NCI-H82 treated with DMSO at 0.1 percent for 48 hours (cell line): Measurements from ENCODE around the gene SH2D2A.
A peak's percentile ranks its signal among the peaks of the same experiment; 100 is the strongest.

Source experiments
- DNase-seq: peaks from one replicate; lab custom pipeline; 2025; ENCODE audit not compliant: unreplicated experiment; lab: John Stamatoyannopoulos, UW

The SH2D2A gene

DNA sequence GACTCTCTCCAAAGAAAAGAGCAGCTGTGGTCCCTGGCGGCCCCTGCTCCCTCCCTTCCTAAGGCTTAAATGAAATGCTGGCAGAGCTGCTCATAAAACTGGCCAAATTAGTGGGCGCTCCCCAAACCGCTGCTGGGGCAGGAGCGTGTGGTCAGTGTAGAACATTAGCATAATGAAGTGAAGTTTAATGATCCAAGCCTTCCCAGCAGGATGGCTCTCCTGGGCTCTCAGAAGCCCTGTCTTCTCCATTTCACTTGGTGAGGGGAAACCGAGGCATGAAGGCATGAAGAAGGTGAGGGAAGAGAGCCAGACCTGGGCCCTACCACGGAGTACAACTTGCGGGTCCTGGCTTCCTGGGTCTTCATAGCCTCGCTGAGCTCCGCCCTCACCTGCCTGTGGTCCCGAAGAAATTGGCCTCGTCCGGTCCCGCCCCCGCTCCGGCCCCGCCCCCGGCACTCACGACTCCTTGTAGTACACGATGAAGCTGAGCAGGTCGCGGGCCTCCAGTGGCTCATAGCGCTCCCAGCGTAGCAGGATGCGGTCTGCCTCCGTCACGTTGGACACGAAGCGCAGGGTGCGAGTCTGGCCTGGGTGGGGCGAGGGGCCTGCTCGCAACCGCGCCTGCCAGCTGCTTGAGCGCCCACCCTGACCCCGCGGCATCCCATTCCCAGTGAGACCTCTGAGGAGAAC, 32.0 kb upstream of the SH2D2A start:
- DNase-seq: no peak

DNA sequence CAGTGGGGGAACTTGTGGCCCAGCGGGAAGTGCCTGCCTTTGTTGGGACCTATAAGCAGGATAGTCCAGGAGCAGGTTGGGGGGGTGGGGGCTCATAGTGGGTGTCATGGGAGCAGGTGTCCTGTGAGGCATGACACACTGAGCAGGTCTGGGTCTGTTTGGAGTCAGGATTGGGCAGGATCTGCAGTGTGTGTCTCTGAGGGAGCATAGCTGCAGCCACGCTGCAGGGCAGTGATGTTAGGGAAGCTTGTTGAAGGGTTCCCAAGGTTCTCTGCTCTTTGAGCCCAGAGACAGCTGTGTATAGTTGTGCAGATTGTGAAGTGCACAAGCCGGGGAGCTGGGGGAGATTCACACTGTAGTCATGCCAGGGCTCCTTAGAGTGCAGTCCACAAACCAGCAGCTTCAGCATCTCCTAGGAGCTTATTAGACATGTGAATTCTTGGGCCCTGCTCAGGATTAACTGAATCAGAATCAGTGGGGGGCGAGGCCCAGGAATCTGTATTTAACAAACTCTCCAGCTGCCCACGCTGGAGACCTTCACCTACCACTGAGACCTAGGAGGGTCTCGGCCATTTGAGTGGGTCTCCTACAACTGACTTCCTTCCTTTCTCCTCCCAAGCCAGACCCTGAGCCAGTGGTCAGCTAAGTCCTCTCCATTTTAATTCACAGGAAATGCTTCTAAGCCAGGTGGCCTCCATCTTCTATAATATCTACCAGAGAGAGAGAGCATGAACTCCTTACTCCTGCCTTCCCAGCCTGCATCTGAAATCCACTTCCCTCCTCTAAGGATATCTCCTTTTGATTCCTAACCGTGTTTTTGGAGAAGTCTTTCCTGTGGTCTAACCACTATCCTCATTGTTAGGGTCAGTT, 31.2 kb upstream of the SH2D2A start:
- DNase-seq: no peak

DNA sequence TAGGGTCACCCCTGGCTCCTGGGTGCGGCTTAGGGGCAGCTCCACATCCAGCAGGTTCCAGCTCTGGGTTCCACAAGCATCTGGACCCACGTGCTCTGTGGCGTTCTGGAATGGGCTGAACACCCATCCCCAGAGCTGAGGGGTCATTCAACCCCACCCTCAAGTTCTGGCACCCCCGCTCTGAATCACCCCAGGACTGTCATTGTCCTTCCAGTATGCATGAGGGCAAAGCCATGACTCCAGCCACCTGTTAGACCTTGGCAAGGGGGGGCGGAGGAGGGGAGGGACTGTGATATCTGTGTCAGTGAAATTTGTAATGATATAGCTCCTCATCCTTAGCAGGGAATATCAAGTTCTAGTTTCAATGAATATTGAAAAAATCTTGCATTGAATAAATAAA, 30.0 kb upstream of the SH2D2A start:
- no peak for DNase-seq

DNA sequence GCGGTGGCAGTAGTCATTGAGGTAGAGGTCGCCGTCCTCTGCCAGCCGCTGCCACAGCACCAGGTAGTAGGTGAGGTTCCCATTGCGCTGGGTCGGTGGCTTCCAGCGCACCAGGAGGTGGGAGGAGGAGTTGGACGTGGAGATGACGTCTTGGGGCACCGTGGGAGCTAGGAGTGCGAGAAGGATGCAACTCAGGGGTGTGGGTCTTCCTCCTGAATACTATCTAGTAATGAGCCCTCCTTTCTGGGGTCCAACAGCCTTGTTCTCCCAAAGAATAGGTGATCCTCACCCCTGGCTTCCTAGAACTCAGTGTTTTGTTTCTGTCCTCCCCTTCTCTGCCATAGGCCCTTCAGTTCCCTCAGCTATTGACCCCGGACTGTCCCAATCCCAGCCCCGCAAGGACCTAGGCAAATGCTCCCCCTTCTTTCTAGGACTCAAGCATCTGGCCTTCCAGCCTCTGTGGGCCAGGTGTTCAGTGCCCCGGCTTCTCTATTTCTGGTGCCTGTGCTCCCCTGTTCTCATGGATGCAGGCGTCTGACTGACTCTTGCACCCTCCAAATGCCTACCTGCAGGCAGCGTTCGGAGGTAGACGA, 29.4 kb upstream of the SH2D2A start:
- DNase-seq: no peak

DNA sequence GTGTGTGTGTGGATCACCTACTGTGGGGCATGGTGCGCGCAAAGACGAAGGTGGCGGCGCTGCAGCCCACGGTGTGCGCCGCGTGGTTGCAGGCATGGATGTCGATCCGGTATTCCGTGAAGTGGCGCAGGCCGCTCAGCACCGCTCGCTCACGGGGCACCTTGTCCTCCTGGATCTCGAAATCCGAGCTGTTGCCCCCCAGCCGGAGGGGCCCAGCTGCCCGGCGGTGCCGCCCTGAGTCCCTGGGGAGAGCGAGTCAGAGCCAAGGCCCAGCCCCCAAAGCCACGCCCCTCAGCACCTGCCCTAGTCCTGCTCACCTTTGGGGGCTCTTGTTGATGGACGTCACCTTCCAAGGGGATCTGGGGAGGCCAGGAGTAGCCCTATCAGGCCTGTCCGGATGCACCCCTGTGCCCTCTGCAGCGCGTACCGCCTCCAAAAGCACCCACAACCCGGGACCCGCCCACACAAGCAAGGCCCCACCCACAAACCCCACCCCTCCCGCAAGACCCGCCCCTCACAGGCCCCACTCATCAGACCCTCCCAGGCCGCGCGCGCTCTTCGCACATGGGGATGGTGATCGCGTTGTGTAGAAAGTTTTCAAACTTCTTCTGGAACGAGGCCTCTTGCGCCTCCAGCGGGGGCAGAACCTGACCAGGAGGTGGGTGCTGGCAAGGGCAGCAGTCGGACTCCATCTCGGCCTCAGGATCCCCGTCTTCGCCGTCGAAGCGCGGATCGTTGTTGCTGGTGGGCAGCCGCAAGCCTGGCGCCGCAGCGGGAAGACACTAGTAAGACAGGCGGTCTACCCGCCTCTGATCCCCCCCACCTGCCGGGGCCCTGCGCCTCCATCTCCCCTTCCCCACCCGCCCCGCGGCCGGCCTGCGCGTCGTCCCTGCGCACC, 28.7 kb upstream of the SH2D2A start:
- DNase-seq: no peak

DNA sequence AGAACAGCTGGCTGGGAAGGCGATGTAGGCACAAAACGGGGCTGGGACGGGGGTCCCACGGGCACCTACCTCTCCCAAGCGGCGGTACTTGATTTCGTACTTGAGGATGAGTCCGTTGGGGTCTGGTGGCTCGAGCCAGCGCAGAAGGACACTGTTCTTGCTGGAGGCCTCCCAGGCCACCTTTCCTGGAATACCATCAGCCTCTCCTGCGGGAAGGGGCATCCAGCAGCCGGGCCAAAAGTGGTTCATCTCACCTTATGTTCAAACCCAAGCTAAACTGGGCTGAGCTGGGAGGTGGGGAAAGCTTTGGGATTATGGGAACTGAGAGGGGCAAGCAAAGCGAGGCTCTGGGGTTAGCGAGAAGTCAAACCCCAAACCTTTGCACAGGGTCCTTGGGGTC, 28.0 kb upstream of the SH2D2A start:
- no peak for DNase-seq

DNA sequence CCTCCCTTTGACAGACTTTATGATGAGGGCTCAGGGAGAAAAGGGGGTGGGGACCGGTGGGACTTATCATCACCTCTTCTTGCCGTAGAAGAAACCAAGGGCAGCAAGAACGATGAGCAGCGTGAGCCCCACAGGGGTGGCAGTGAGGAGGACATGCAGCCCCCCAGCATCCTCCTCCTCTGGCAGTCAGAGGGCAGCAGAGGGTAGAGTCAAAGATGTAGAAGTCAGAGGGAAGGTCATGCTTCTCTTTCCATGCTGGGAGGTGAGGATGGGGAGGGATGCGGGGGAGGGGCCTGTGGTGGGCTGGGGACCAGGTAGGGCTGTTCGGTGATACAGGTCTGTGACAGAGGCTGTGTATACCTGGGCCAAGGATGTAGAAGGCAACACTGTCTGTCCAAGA, 27.5 kb upstream of the SH2D2A start:
- DNase-seq: no peak

DNA sequence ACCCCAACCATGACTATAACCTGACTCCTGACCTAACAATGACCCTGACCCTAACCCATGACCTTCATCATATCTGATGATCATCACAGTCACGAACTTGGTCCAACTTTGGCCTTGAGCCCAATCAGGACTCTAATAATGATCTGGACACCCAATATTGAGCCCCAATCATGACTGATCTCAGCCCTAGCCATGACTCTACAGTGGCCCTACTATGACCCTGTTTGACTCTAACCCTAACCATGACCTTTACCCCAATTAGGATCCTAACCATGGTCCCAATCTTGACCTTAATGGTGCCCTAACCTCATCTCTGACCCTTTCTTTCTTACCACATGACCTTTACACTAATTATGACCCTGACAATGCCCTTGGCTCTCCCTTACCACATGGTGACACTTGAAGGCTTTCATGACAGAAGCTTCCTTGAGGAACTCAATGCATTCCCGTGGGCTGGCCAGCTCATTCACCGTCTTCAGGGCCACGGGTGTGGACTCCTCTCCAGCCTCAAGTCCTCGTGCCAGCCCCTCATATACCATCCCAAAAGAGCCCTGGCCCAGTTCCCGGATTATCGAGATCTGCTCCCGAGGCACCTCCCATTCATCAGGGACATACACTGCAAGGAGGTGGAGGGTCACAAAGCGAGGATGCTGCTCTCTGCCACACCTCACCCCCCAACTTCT, 26.1 kb upstream of the SH2D2A start:
- DNase-seq: no peak

DNA sequence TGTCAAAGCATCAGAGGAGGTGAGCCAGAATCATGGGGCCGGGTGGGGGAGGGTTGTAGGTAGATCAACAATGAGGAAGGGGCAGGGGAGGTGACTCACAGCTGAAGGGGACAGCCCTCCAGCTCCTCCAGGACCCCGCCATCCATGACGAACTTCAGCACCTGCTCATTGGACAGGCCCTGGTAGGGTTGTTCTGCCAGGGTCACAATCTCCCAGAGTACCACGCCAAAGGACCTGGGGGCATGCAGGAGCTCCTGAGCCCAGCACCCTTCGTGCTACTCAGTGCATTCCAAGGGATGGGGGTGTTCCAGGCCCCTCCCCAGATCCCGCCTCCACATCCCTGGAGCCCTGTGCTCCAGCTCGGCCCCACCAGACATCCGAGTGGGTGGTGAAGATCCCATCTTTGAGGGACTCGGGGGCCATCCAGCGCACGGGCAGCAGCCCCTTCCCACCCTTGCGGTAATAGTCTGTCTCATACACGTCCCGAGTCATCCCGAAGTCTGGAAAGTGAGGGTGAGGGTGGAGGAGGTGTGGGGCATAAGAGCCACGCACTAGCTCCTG, 24.7 kb upstream of the SH2D2A start:
- DNase-seq: no peak

DNA sequence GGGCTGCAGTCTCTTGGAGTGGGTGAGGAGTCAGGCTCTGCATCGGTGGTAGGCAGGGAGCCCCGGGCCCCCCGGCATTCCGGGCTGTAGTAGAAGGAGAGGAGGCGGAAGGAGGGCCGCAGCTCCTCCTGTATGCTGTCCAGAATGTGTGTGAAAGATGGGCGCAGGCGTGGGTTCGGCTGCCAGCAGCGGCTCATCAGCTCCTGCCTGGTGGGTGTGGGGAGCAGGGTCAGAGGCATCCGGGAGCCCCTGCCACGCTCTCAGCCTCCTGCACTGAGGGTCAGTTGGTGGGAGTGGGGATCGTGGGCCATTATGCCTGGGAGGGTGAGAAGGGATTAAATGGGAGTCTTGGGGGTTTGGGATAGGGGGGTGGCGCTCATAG, 24.2 kb upstream of the SH2D2A start:
- no peak for DNase-seq

DNA sequence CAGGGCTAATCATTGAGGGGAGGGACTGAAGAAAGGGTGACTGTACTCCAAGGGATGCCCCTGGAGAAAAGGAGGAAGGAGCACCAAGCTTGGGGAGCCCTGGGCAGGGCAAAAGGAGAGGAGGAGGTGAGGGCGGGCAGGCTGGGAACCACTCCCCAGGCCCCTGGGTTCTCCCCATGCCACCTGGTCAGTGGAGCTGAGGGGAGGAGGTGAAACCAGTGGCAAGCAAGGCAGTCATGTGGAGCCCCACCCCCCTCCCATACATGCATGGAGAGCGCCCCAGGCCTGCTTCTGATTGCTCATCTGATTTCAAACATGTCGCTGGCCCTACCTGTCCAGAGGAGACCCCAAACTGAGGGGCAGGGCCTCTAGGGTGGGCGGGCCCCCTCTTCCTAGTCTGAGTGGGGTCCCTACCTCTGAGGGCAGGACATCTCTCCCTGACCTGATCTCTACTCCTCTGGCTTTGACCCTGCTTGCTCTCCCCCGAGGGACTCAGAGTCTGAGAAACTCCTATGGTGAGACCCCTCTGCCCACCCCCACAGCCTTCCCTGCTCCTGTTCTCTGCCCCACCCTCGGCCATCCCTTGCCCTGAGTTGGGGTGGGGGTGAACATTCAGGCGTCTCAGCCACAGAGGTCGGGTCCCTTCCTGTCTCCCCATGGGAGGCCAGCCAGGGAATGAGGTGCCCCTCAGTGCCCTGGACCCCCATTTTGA, 23.7 kb upstream of the SH2D2A start:
- DNase-seq: no peak

DNA sequence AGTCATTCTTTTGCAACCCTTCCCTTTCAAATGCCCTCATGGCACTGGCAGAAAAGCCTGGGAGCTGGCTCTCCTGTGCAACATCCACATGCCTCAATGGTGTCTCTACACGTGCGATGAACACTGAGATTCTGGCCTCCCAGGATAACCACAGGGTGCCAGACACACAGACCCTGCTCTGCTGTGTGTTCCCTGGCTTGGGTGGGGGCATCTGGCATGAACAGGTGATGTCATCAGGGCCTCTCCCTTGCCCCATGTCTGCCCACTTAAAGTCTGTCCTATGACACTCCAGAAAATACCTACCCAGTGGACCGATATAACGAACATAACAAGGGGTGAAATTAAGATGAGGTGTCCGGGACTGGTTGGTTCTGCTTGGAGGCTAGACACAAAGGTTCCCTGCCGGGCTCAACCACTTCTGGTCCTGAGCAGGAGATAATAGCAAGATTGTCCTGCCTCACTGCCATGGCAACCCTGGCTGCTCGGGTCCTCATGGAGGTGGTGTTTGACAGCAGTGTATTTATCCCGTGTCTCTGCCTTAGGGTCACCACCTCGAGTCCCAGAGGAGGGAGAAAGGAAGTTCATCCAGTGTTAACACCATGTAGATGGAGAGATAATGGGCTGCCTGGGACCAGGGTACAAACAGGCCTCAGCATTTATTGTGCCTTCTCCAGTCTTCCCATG, 22.9 kb upstream of the SH2D2A start:
- no peak for DNase-seq

DNA sequence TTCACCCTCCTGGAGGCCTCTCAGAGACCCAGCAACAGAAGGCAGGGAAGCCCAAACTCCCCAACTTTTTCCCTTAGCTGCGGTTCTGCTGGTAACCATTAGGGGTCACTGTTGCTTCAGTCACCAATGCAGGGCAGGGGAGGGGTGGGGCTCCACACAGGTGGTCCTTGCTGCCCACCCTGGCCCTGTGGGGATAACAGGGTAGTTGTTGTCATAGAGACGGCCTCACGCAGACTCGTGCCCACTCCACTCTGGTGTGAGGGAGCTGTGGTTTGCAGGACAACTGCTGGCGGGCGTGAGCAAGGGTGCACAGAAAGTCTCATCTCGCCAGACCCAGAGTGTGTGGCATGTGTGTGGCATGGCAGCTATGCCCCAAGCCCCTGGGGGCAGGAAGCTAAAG, 22.3 kb upstream of the SH2D2A start:
- peak; percentile 46 for DNase-seq

DNA sequence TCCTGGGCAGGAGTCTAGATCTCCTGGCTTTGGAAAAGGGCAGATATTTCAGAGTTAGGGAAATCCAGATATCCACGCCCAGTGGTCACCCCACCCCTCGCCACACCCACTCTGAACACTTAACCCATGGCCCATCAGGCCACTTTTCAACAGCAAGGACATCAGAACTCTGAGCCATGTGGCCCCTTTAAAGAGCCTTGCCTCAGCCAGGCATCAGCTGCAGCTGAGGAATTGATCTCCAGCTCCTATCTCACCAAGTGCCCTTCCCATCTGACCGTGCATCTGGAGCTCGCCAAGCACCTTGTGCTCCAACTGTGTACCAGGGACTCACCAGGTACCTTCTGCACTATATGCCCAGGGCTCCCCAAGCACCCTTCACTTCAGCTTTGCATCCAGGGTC, 20.2 kb upstream of the SH2D2A start:
- no peak for DNase-seq

DNA sequence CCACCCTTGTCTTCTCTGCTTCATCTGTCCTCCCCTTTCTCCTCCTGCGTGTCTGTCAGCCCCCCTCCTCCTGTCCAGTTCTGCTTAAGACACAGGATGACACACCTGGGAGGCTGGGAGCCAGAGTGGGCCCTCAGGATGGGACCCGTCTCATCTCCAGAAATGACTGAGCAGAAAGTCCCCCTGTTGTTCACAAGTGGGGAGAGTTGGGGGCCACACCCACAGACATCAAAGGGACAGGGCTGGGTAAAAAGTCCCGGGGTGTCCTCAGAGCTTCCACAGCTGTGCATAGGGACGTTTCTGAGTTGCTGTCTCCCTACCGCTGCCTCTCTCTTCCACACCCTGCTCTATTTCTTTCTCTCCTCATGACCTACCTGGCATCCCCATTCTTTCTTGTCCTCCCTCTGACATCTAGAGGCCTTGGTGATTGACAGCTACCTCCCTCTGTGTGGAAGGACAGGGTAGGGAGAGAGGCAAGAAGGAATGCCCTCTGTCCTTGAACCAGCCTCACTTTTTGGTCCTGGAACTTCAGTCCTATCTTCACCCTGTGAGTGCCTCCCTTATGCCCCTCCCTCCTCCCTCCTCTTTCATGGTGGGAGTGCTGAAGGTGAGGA, 19.5 kb upstream of the SH2D2A start:
- DNase-seq: no peak

DNA sequence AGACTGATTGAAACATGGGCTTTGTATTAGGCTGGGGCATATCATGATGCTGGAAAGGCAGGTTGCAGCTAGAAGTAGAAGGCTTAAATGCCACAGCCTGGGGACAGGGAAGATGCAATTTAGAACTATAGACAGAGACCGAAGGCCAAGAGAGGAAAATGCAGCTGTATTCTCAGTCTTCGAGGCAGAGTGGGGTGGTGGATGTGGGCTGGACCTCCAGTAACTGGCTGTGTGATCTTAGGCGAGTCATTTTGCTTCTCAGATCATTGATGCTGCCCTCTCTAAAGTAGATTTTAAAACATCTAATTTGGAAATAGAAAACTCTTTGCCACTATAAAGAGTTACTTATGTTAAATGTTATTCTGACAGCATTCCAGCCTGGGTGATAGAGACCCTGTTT, 17.7 kb upstream of the SH2D2A start:
- no peak for DNase-seq

DNA sequence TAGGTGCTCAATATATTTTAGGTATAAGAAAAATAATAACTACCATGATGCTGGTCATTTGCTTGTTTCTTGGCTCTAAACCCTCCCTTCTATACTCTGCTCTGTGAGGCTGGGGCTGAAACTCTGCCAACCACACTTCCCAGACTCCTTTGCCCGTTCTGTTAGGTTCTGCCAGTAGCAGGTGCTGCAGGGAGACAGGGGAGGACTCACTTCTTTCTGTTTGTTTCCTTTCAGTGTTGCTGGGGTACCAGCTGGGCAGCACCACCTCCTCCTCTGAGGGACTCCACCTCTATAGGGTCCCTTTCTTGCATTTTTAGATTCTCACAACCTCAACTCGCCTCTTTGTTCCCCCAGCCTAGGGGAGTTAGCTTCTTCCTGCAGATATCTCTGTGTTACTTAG, 17.0 kb upstream of the SH2D2A start:
- no peak for DNase-seq

DNA sequence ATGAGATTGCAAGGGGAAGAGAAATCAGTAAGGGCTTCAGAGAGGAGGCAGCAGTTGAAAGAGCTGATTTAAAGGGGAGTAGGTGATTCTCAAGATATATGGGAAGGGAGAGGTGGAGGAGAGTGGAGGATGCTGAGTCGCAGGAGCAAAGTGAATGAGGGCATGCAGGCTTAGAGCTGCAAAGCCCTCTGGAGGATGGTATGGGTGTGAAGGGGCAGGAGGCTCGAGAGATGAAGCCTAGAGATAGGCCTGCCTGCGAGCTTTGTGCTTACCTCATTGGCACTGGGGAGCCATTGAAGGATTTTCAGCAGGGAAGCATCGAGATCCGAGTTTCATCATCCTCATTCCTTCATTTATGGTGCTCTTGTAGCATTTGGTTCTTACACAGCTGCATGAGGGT, 15.8 kb upstream of the SH2D2A start:
- DNase-seq: no peak
